RWPE1 (cell line): ENCODE data around the gene IL17REL.

ENCODE experiments used
- CTCF ChIA-PET: fragments of 350-600 bp; sonication (Branson Sonifier 250); formaldehyde crosslinking; extraction: SDS; loops from one replicate; lab custom pipeline; 2021; lab: Yijun Ruan, JAX
- POLR2A ChIA-PET: fragments of 400-600 bp; formaldehyde crosslinking; extraction: SDS; loops from one replicate; lab custom pipeline; 2020; ENCODE audit warnings: antibody characterized with exemption; ENCODE audit not compliant: low non-redundant PET; lab: Yijun Ruan, JAX
- DNase-seq: peaks from one replicate; pipeline ENCODE4 v3.0.0; 2012; ENCODE audit warnings: low spot score
- H3K27ac ChIP-seq: fragments of 450-650 bp; 2 replicates; pipeline ENCODE4 v1.5.1; 2017
- CTCF ChIP-seq: fragments of 450-650 bp; conservative IDR thresholded peaks from 2 replicates; pipeline ENCODE4 v1.5.1; 2017; ENCODE audit warnings: low read depth, mild to moderate bottlenecking

IL17REL gene

GRCh38 chr22:49966041-49966773 lies 46.4 kb downstream of the IL17REL start:
- DNase-seq: no peak
- peak overlapping the region; percentile 92 for H3K27ac ChIP-seq
- POLR2A ChIA-PET: no interaction called here
- no peak for TF ChIP-seq CTCF
- CTCF ChIA-PET: no interaction called here

- DNase-seq: no peak
- ChIA-PET POLR2A (no interaction called here), CTCF (no interaction called here)
- peak overlapping the region; percentile 92 for H3K27ac ChIP-seq
- TF ChIP-seq CTCF: no peak
These were observed 47.2 kb downstream of the IL17REL start for GRCh38 chr22:49965091-49966040.

- DNase-seq: no peak
- no peak for TF ChIP-seq CTCF
- POLR2A ChIA-PET: interaction anchor here (0.8 kb wide), 1 partner anchor 15 kb away, joined by 3 read pairs; no protein-coding TSS in a partner anchor
- CTCF ChIA-PET: no interaction called here
- H3K27ac ChIP-seq: peak overlapping the region; percentile 92
These were observed 48.2 kb downstream of the IL17REL start for GRCh38 chr22:49964136-49965090.

- DNase-seq: no peak
- TF ChIP-seq CTCF: no peak
- ChIA-PET CTCF (no interaction called here), POLR2A (no interaction called here)
- peak overlapping the region; percentile 92 for H3K27ac ChIP-seq
These were observed 48.9 kb downstream of the IL17REL start for GRCh38 chr22:49963647-49964026.

GRCh38 chr22:49962751-49963646 lies 49.6 kb downstream of the IL17REL start:
- ChIA-PET POLR2A (interaction anchor here (0.6 to 1.0 kb wide), 5 partner anchors 12 to 227 kb away, joined by 3 to 5 read pairs (median 3); no protein-coding TSS in a partner anchor), CTCF (no interaction called here)
- DNase-seq: no peak
- H3K27ac ChIP-seq: peak overlapping the region; percentile 92
- no peak for TF ChIP-seq CTCF
